Esophagus squamous epithelium (tissue), 5 donors: ENCODE results near the gene CDC25B. TPM values are rescaled to one million over a fixed set of nuclear protein-coding genes. Genes with fewer than 3 reads are reported as not detected.

Source experiments
- DNase-seq: peaks from one replicate; lab custom pipeline; 2025; lab: John Stamatoyannopoulos, UW
- H3K27ac ChIP-seq, 4 donors: fragments of 200-600 bp; sonication (generic); one replicate each; pipeline ENCODE4 v1.5.1; 2016 to 2019; ENCODE audit warnings: mild to moderate bottlenecking in 1 of 4
- H3K27me3 ChIP-seq, 4 donors: fragments of 200-600 bp; sonication (generic); 1 replicate in 3 of 4; 2 replicates in 1 of 4; pipeline versions ENCODE4 v1.5.1 to v1.6.0; 2017 to 2021; ENCODE audit warnings: antibody characterized with exemption in 1 of 4
- H3K36me3 ChIP-seq, 3 donors: fragments of 200-600 bp; sonication (generic); one replicate each; pipeline ENCODE4 v1.5.1; 2016 to 2019
- H3K4me1 ChIP-seq, 3 donors: fragments of 200-600 bp; sonication (generic); one replicate each; pipeline ENCODE4 v1.5.1; 2017 to 2019
- H3K4me3 ChIP-seq, 4 donors: fragments of 200-600 bp; sonication (generic); 1 replicate in 3 of 4; 2 replicates in 1 of 4; pipeline ENCODE4 v1.5.1; 2016 to 2019; ENCODE audit warnings: mild to moderate bottlenecking in 2 of 4, moderate library complexity in 1 of 4
- H3K9me3 ChIP-seq, 3 donors: fragments of 200-600 bp; sonication (generic); one replicate each; pipeline ENCODE4 v1.5.1; 2016 to 2019
- CTCF ChIP-seq, 6 experiments: fragments of 450-650 bp in 4 of 6; fragments of 200-600 bp in 2 of 6; sonication (generic) in 2 of 6; IDR thresholded peaks; one replicate each; pipeline ENCODE4 v1.5.1; 2016 to 2019; ENCODE audit warnings: antibody characterized with exemption in 6 of 6, mild to moderate bottlenecking in 4 of 6, moderate library complexity in 4 of 6
- POLR2A ChIP-seq, 4 donors: fragments of 450-650 bp; IDR thresholded peaks; one replicate each; pipeline ENCODE4 v1.6.1; 2017; ENCODE audit warnings: antibody characterized with exemption in 4 of 4, mild to moderate bottlenecking in 4 of 4, moderate library complexity in 3 of 4
- WGBS, 2 donors: methylation state at CpG; one replicate each; pipeline ENCODE4 v1.1.5; 2018; 5-methylcytosine and 5-hydroxymethylcytosine counted together
- intact Hi-C: fragments of 100-400 bp; cut with DNase I; formaldehyde crosslinking; loops from one replicate; pipeline ENCODE4 v1.15.0; 2022
- total RNA-seq, 4 donors: library from RNA; depleted of rRNA; stranded (reverse); fragments of >200 nt; gene quantifications; one replicate each; pipeline ENCODE4 v1.1.0, GENCODE V29; 2016
- donor health status: DM: yes; HTN: yes; CAD: no.

The CDC25B gene
- total RNA-seq, 4 donors from 2014 or later: 15.6 to 26.2 (median 18.1) TPM

DNA sequence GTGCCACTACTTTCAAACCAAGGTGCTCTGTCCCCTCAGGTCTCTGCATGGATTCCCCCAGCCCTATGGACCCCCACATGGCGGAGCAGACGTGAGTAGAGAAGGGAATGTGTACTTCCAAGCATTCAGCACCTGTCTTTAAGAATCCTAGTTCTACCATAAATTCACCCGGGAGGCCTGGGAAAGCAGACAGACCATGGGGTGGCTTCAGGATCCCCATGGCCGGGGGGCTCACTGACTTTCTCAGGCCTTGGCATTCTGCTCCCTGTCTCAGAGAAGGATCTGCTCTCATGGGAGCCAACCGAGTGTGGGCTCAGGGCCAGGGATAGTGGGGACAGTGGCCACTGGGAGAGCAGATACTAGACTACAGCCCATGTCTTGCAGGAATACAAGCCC is 2.3 kb downstream of the CDC25B start:
- peak overlapping the region; percentile 75 to 97 (median 94) for H3K27ac ChIP-seq
- intact Hi-C loops: no loop called here
- H3K4me3 ChIP-seq: peak overlapping the region in 1 of 4 donors; percentile 28
- no peak for DNase-seq
- peaks cover 41 to 85% (median 47%) of the 10 kb centered on the region in 3 donors for H3K4me1 ChIP-seq
- TF ChIP-seq POLR2A (IDR thresholded peaks at IDR 0.05) (no peak), CTCF (IDR thresholded peaks at IDR 0.05) (no peak)
- WGBS, 2 donors: 72 to 78% methylated on average over 4 to 5 of the region's 5 CpGs
- H3K9me3 ChIP-seq: no peaks in the 10 kb centered on the region
- peaks cover 9 to 42% (median 34%) of the 10 kb centered on the region in 3 donors for H3K36me3 ChIP-seq
- no peaks in the 10 kb centered on the region for H3K27me3 ChIP-seq

- peaks cover 41 to 89% (median 49%) of the 10 kb centered on the region in 3 donors for H3K4me1 ChIP-seq
- intact Hi-C loops: no loop called here
Observed at GRCh38 chr20:3798908-3799248, 2.8 kb downstream of the CDC25B start.

GRCh38 chr20:3800256-3800877 is 4.3 kb downstream of the CDC25B start:
- Histone ChIP-seq H3K9me3 (no peaks in the 10 kb centered on the region), H3K4me3 (no peak overlapping the region), H3K27me3 (no peaks in the 10 kb centered on the region), H3K4me1 (peaks cover 47 to 94% (median 57%) of the 10 kb centered on the region in 3 donors), H3K36me3 (peaks cover 9 to 62% (median 50%) of the 10 kb centered on the region in 3 donors), H3K27ac (peak overlapping the region; percentile 30 to 97 (median 82))
- intact Hi-C loops: no loop called here
- no peak for DNase-seq
- 88 to 90% methylated on average over 4 to 12 of the region's 18 CpGs for WGBS, 2 donors
- TF ChIP-seq CTCF (IDR thresholded peaks at IDR 0.05) (no peak), POLR2A (IDR thresholded peaks at IDR 0.05) (no peak)

More at GRCh38 chr20:3798908-3799248, 2.8 kb downstream of the CDC25B start:
- Histone ChIP-seq H3K9me3 (no peaks in the 10 kb centered on the region), H3K27ac (peak overlapping the region; percentile 67 to 97 (median 94)), H3K4me3 (peak overlapping the region in 1 of 4 donors; percentile 28), H3K36me3 (peaks cover 9 to 47% (median 40%) of the 10 kb centered on the region in 3 donors), H3K27me3 (no peaks in the 10 kb centered on the region)
- no peak for DNase-seq
- 83 to 88% methylated on average over 2 to 3 of the region's 3 CpGs for WGBS, 2 donors
- TF ChIP-seq CTCF (IDR thresholded peaks at IDR 0.05) (no peak), POLR2A (IDR thresholded peaks at IDR 0.05) (no peak)

DNA sequence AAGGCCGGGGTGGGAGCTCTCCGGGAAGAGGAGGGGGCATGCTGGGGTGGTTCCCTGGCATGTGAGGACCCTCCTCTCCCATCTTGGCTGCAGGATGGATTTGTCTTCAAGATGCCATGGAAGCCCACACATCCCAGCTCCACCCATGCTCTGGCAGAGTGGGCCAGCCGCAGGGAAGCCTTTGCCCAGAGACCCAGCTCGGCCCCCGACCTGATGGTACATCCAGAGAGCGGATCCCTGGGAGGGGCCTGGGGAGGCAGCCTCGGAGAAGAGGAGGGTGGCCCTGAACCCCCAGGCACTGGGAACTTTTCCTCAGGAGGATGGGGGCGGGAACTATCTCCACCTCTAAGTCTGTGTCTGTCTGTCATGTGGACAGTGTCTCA is 4.8 kb downstream of the CDC25B start:
- WGBS, 2 donors: 100% methylated on average over 1 of the region's 8 CpGs; no CpG with 5 or more reads in 1 of the 2 donors
- no peak for DNase-seq
- Histone ChIP-seq H3K27ac (peak overlapping the region in 3 of 4 donors; percentile 11 to 97 (median 97)), H3K4me1 (peaks cover 46 to 94% (median 62%) of the 10 kb centered on the region in 3 donors), H3K36me3 (peaks cover 9 to 64% (median 50%) of the 10 kb centered on the region in 3 donors), H3K27me3 (no peaks in the 10 kb centered on the region), H3K4me3 (no peak overlapping the region), H3K9me3 (no peaks in the 10 kb centered on the region)
- TF ChIP-seq CTCF (IDR thresholded peaks at IDR 0.05): no peak
- no peak for TF ChIP-seq POLR2A (IDR thresholded peaks at IDR 0.05)
- intact Hi-C loops: no loop called here

GRCh38 chr20:3801299-3801698 is 5.2 kb downstream of the CDC25B start:
- Histone ChIP-seq H3K27ac (peak overlapping the region in 2 of 4 donors; percentile 11 to 97), H3K4me3 (no peak overlapping the region), H3K9me3 (no peaks in the 10 kb centered on the region), H3K4me1 (peaks cover 48 to 94% (median 66%) of the 10 kb centered on the region in 3 donors), H3K36me3 (peaks cover 9 to 64% (median 50%) of the 10 kb centered on the region in 3 donors), H3K27me3 (no peaks in the 10 kb centered on the region)
- intact Hi-C loops: no loop called here
- 82 to 90% methylated on average over 2 of the region's 4 CpGs for WGBS, 2 donors
- TF ChIP-seq CTCF (IDR thresholded peaks at IDR 0.05) (no peak), POLR2A (IDR thresholded peaks at IDR 0.05) (no peak)
- DNase-seq: no peak
